H1 (cell line): ENCODE measurements around the gene GAB3. TPM values are rescaled to one million over a fixed set of nuclear protein-coding genes. Genes with fewer than 3 reads are reported as not detected.
"Not testable (repeated sequence)": the region's sequence is repeated elsewhere in the genome, so short reads cannot be mapped to it uniquely, and the experiment has no call there.

ENCODE experiments used
- CTCF ChIA-PET: fragments of 300-600 bp; sonication (Branson Sonifier 250); formaldehyde crosslinking; loops from one replicate; lab custom pipeline; 2021; ENCODE audit not compliant: partially characterized antibody; lab: Charles Lee
- POLR2A ChIA-PET: fragments of 300-600 bp; sonication (Branson Sonifier 250); formaldehyde crosslinking; loops from one replicate; lab custom pipeline; 2021; ENCODE audit warnings: inconsistent platforms; ENCODE audit not compliant: partially characterized antibody; lab: Charles Lee
- DNase-seq, 2 experiments: peaks; one replicate each; pipeline versions ENCODE4 v3.0.0 to v3.0.0-alpha.2; 2010 to 2022; ENCODE audit warnings: low spot score in 2 of 2, low read depth in 1 of 2, mixed read lengths in 1 of 2
- FAIRE-seq: peaks from 2 replicates; lab custom pipeline; 2011; peaks lifted over from hg19 to GRCh38; lab: Jason Lieb, UNC
- H2AFZ ChIP-seq: 2 replicates; pipeline ENCODE4 v1.8.1; 2012; ENCODE audit warnings: low read length, inconsistent platforms
- H2AK5ac ChIP-seq: 2 replicates; pipeline ENCODE4 v1.6.1; 2013; ENCODE audit warnings: low read depth, low read length
- H2BK120ac ChIP-seq: replicated peaks from 2 replicates; pipeline ENCODE3; 2013; ENCODE audit warnings: low read depth, low read length, inconsistent platforms
- H2BK12ac ChIP-seq: 2 replicates; pipeline ENCODE4 v1.6.1; 2013; ENCODE audit warnings: low read depth, low read length
- H2BK15ac ChIP-seq: 2 replicates; pipeline ENCODE4 v1.6.1; 2013; ENCODE audit warnings: low read length
- H2BK20ac ChIP-seq: 2 replicates; pipeline ENCODE4 v1.6.1; 2013; ENCODE audit warnings: low read length
- H2BK5ac ChIP-seq: 2 replicates; pipeline ENCODE4 v1.6.1; 2013; ENCODE audit warnings: low read depth, low read length
- H3K14ac ChIP-seq: 2 replicates; pipeline ENCODE4 v1.6.1; 2013; ENCODE audit warnings: inconsistent platforms; ENCODE audit not compliant: insufficient read length
- H3K18ac ChIP-seq: 2 replicates; pipeline ENCODE4 v1.6.1; 2013; ENCODE audit warnings: low read length; ENCODE audit errors: extremely low read depth
- H3K23ac ChIP-seq: 2 replicates; pipeline ENCODE4 v1.6.1; 2013; ENCODE audit warnings: inconsistent platforms; ENCODE audit not compliant: insufficient read length
- H3K23me2 ChIP-seq: 2 replicates; pipeline ENCODE4 v1.6.1; 2013; ENCODE audit warnings: low read depth, low read length
- H3K27ac ChIP-seq: 2 replicates; pipeline ENCODE4 v1.6.1; 2011; ENCODE audit warnings: low read depth, low read length, inconsistent platforms
- H3K27me3 ChIP-seq, 4 experiments: replicated peaks in 1 of 4; 1 replicate in 1 of 4; 2 replicates in 3 of 4; pipeline versions ENCODE4 v1.6.1 to v1.8.1; 2011 to 2013; ENCODE audit warnings: low read length in 3 of 4, mild to moderate bottlenecking in 3 of 4, inconsistent platforms in 2 of 4, mixed read lengths in 2 of 4, moderate library complexity in 1 of 4; ENCODE audit not compliant: control insufficient read depth in 3 of 4, insufficient read depth in 3 of 4; ENCODE audit errors: extremely low read depth in 1 of 4
- H3K36me3 ChIP-seq, 4 experiments: 2 replicates each; pipeline versions ENCODE4 v1.6.1 to v1.8.1; 2011 to 2013; ENCODE audit warnings: mild to moderate bottlenecking in 4 of 4, low read length in 3 of 4, moderate library complexity in 2 of 4, control low read depth in 1 of 4, inconsistent platforms in 1 of 4; ENCODE audit not compliant: insufficient read depth in 4 of 4, control insufficient read depth in 2 of 4
- H3K4ac ChIP-seq: replicated peaks from 2 replicates; pipeline ENCODE3; 2013; ENCODE audit warnings: low read length, low read depth, mixed read lengths, inconsistent platforms; ENCODE audit not compliant: insufficient read length
- H3K4me1 ChIP-seq, 4 experiments: replicated peaks in 1 of 4; 1 replicate in 1 of 4; 2 replicates in 3 of 4; pipeline versions ENCODE4 v1.6.1 to v1.8.1; 2011 to 2013; ENCODE audit warnings: low read length in 3 of 4, inconsistent platforms in 2 of 4, mixed read lengths in 1 of 4; ENCODE audit not compliant: insufficient read depth in 4 of 4, control insufficient read depth in 3 of 4
- H3K4me2 ChIP-seq, 2 experiments: 2 replicates each; pipeline versions ENCODE4 v1.6.1 to v1.8.1; 2011 to 2013; ENCODE audit warnings: low read depth in 2 of 2, low read length in 2 of 2, control low read depth in 1 of 2, inconsistent platforms in 1 of 2, mild to moderate bottlenecking in 1 of 2; ENCODE audit not compliant: insufficient read depth in 1 of 2
- H3K4me3 ChIP-seq, 4 experiments: fragments of 200-600, 300-600 bp in 1 of 4; sonication (generic), shearing (Covaris generic), sonication (Bioruptor Twin) in 1 of 4; 2 replicates each; pipeline versions ENCODE4 v1.5.1 to v1.8.1; 2011 to 2016; ENCODE audit warnings: low read length in 4 of 4, low read depth in 3 of 4, control low read depth in 2 of 4, inconsistent platforms in 2 of 4, mild to moderate bottlenecking in 2 of 4, mixed read lengths in 1 of 4, moderate library complexity in 1 of 4; ENCODE audit not compliant: insufficient read depth in 2 of 4; ENCODE audit errors: extremely low read depth in 1 of 4
- H3K56ac ChIP-seq: replicated peaks from 2 replicates; pipeline ENCODE3; 2013; ENCODE audit warnings: low read depth, mild to moderate bottlenecking, mixed read lengths, low read length, inconsistent platforms; ENCODE audit not compliant: insufficient read length
- H3K79me1 ChIP-seq: 2 replicates; pipeline ENCODE4 v1.6.1; 2013; ENCODE audit warnings: low read depth, low read length, control low read depth
- H3K79me2 ChIP-seq, 2 experiments: 2 replicates each; pipeline versions ENCODE4 v1.6.1 to v1.8.1; 2012 to 2013; ENCODE audit warnings: low read length in 2 of 2, mild to moderate bottlenecking in 2 of 2, inconsistent platforms in 1 of 2; ENCODE audit not compliant: insufficient read depth in 2 of 2, control insufficient read depth in 1 of 2
- H3K9ac ChIP-seq, 4 experiments: replicated peaks in 1 of 4; 1 replicate in 1 of 4; 2 replicates in 3 of 4; pipeline versions ENCODE4 v1.6.1 to v1.8.1; 2011 to 2013; ENCODE audit warnings: low read depth in 3 of 4, low read length in 3 of 4, control low read depth in 2 of 4, mild to moderate bottlenecking in 2 of 4, moderate library complexity in 2 of 4, inconsistent platforms in 1 of 4; ENCODE audit errors: extremely low read depth in 1 of 4
- H3K9me3 ChIP-seq, 2 experiments: 2 replicates each; pipeline versions ENCODE4 v1.6.1 to v1.8.1; 2012 to 2013; ENCODE audit warnings: mild to moderate bottlenecking in 2 of 2, moderate library complexity in 2 of 2, control low read depth in 1 of 2, inconsistent platforms in 1 of 2, low read depth in 1 of 2, low read length in 1 of 2, mixed read lengths in 1 of 2; ENCODE audit not compliant: insufficient read depth in 2 of 2
- H4K20me1 ChIP-seq, 2 experiments: replicated peaks in 1 of 2; 2 replicates each; pipeline versions ENCODE3 to v1.8.1; 2011 to 2013; ENCODE audit warnings: inconsistent platforms in 2 of 2, low read length in 2 of 2, mild to moderate bottlenecking in 1 of 2; ENCODE audit not compliant: insufficient read depth in 2 of 2, control insufficient read depth in 1 of 2
- H4K5ac ChIP-seq: 2 replicates; pipeline ENCODE4 v1.6.1; 2013; ENCODE audit warnings: low read length, low read depth, mixed read lengths, inconsistent platforms; ENCODE audit not compliant: insufficient read length
- H4K8ac ChIP-seq: 2 replicates; pipeline ENCODE4 v1.8.0; 2013; ENCODE audit warnings: mild to moderate bottlenecking, moderate library complexity, low read length, inconsistent platforms; ENCODE audit not compliant: insufficient read depth; ENCODE audit errors: extremely low read depth
- H4K91ac ChIP-seq: replicated peaks from 2 replicates; pipeline ENCODE3; 2013; ENCODE audit warnings: low read length, mixed read lengths, inconsistent platforms; ENCODE audit not compliant: insufficient read length
- WGBS, 2 experiments: shearing (Covaris generic) in 1 of 2; methylation state at CpG; one replicate each; pipeline versions ENCODE4 v1.1.6 to v1.1.7; 2013 to 2015; ENCODE audit warnings: low lambda C conversion rate in 2 of 2, mixed read lengths in 2 of 2, inconsistent platforms in 1 of 2, low coverage in 1 of 2, missing lambda C conversion rate in 1 of 2; ENCODE audit not compliant: insufficient replicate concordance in 2 of 2, insufficient coverage in 1 of 2, insufficient read length in 1 of 2; ENCODE audit errors: extremely low coverage in 1 of 2, missing lambda C conversion rate in 1 of 2; 5-methylcytosine and 5-hydroxymethylcytosine counted together
- polyA plus RNA-seq, 7 experiments: library from polyadenylated mRNA; depleted of rRNA in 3 of 7; stranded (reverse) in 5 of 7; unstranded in 2 of 7; fragments of >200 nt in 5 of 7; fragments of 200-250 nt in 2 of 7; gene quantifications; 1 replicate in 5 of 7; 2 replicates in 1 of 7; 4 replicates in 1 of 7; pipeline versions ENCODE4 v1.2.1 to v1.2.3, GENCODE V29; 2011 to 2013; ENCODE audit warnings: missing spikeins in 2 of 7, mixed read lengths in 2 of 7
- total RNA-seq: library from RNA; stranded (reverse); fragmentation: NEBNext Ultra II Directional; extraction: Animal tissue kit (Norgen Biotek cat#: 25700); gene quantifications from 2 replicates; pipeline ENCODE4 v1.2.1, GENCODE V29; 2021

GAB3 gene
- total and polyA plus RNA-seq, 2 of the 8 experiments (the other 6 are each of a cell fraction or from before 2014, with no cell fraction given), result 0.48 to 1.2 TPM

GRCh38 chrX:154641740-154642139 lies 109.1 kb downstream of the GAB3 start:
- H2BK5ac ChIP-seq, H3K79me1 ChIP-seq, H3K79me2 ChIP-seq, H2BK120ac ChIP-seq, H3K23ac ChIP-seq, H2BK20ac ChIP-seq, H3K18ac ChIP-seq, H3K4ac ChIP-seq, H3K36me3 ChIP-seq, H4K8ac ChIP-seq, H3K56ac ChIP-seq, H4K5ac ChIP-seq, H3K27me3 ChIP-seq, CTCF ChIA-PET, H4K20me1 ChIP-seq, H2AFZ ChIP-seq, FAIRE-seq, H2BK15ac ChIP-seq, H2BK12ac ChIP-seq, H3K23me2 ChIP-seq, H3K4me1 ChIP-seq, H3K27ac ChIP-seq, H3K9ac ChIP-seq, H2AK5ac ChIP-seq, H3K14ac ChIP-seq, H3K4me3 ChIP-seq, POLR2A ChIA-PET, H3K9me3 ChIP-seq, H3K4me2 ChIP-seq, DNase-seq, H4K91ac ChIP-seq: not testable (repeated sequence)
- no CpG with 5 or more reads among the region's 10 CpGs for WGBS, 2 experiments

GRCh38 chrX:154633661-154634060 lies 117.2 kb downstream of the GAB3 start:
- H3K9ac ChIP-seq, H2AK5ac ChIP-seq, H3K79me2 ChIP-seq, H3K27me3 ChIP-seq, H3K14ac ChIP-seq, H2BK5ac ChIP-seq, H3K23me2 ChIP-seq, H3K23ac ChIP-seq, H2BK12ac ChIP-seq, DNase-seq, H3K27ac ChIP-seq, H3K56ac ChIP-seq, H3K4ac ChIP-seq, FAIRE-seq, H4K91ac ChIP-seq, H3K79me1 ChIP-seq, H3K9me3 ChIP-seq, H2AFZ ChIP-seq, CTCF ChIA-PET, H2BK20ac ChIP-seq, POLR2A ChIA-PET, H3K4me3 ChIP-seq, H3K36me3 ChIP-seq, H4K8ac ChIP-seq, H4K5ac ChIP-seq, H3K4me1 ChIP-seq, H2BK15ac ChIP-seq, H3K4me2 ChIP-seq, H3K18ac ChIP-seq, H4K20me1 ChIP-seq, H2BK120ac ChIP-seq: not testable (repeated sequence)
- no CpG with 5 or more reads among the region's 11 CpGs for WGBS, 2 experiments
